COR-L47 (cell line): ENCODE data around the gene TES.
"Not testable (repeated sequence)": the region's sequence is repeated elsewhere in the genome, so short reads cannot be mapped to it uniquely, and the experiment has no call there.

Experiments used
- DNase-seq: peaks from one replicate; lab custom pipeline; 2025; lab: John Stamatoyannopoulos, UW

Gene TES

DNA sequence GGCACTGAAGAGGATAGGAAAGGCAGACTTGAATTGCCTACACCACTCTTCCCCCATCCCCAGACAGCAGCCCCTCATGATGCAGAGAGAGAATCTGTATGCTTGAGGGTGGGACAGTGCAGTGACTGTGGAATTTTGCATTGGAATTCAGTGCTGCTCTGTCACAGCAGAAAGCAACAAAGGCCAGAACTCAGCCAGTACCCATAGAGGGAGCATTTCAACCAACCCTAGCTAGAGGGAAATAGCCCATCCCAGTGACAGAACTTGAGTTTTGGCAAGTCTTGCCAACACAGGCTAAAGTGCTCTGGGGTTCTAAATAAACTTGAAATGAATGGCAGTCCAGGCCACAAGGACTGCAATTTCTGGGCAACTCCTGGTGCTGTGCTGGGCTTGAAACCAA is 80.4 kb downstream of the TES start:
- DNase-seq = no peak

DNA sequence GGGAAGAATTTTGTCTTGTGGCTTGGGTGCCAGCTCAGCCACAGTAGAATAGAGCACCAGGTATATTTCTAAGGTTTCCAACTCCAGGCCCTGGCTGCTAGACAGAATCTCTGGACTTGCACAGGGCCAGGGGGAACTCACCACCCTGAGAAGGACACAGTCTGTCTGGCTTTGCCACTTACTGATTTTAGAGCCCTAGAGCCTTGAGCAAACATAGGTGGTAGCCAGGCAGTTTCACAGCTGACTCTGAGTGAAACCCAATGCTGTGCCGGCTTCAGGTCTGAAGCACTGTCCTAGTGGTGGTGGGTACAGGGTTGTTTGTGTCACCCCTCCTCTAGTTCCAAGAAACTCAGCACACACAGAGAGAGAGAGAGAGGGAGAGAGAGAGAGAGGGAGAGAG is 81.6 kb downstream of the TES start:
- DNase-seq = no peak

DNA sequence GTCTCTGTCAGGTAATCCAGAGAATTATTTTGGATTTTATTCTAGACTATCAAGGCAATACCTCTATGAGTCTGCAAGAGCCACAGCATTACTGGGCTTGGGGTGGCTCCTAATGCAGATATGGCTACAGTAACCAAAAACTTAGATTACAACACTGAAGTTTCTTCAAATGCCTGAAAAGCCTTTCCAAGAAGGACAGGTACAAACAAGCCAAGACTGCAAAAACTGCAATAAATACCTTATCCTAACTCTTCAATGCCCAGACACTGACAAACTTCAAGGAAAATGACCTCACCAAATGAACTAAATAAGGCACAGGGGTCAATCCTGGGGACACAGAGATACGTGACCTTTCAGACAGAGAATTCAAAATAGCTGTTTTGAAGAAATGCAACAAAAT is 82.0 kb downstream of the TES start:
- no peak for DNase-seq

DNA sequence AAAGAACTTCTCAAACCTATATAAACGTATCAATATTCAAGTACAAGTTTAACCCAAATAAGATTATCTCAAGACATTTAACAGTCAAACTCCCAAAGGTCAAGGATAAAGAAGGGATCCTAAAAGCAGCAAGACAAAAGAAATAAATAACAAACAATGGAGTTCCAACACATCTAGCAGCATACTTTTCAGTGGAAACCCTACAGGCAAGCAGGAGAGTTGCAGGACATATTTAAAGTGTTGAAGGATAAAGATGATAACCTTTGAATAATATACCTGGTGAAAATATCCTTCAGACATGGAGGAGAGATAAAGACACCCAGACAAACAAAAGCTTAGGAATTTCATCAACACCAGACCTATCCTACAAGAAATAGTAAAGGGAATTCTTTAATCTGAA is 82.8 kb downstream of the TES start:
- DNase-seq = no peak

DNA sequence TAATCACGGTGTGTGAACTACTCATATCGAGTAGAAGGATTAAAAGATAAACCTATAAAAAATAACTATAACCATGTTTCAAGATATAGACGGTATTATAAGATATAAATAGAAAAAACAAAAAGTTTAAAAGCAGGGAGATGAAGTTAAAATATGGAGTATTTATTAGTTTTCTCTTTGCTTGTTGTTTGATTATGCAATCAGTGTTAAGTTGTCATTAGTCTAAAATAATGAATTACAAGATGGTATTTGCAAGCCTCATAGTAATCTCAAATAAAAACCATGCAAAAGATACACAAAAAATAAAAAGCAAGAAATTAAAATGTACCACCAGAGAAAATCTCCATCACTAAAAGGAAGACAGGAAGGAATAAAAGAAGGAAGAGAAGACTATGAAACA is 83.3 kb downstream of the TES start:
- no peak for DNase-seq

DNA sequence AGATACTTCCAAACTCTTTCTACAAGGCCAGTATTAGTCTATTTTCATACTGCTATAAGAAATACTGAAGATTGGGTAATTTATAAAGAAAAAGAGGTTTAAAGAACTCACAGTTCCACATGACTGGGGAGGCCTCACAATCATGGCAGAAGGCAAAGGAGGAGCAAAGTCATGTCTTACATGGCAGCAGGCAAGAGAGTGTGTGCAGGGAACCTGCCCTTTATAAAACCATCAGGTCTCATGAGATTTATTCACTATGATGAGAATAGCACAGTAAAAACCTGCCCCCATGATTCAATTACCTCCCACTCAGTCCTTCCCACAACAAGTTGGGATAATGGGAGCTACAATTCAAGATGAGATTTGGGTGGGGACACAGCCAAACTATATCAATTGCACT is 85.6 kb downstream of the TES start:
- not testable (repeated sequence) for DNase-seq

DNA sequence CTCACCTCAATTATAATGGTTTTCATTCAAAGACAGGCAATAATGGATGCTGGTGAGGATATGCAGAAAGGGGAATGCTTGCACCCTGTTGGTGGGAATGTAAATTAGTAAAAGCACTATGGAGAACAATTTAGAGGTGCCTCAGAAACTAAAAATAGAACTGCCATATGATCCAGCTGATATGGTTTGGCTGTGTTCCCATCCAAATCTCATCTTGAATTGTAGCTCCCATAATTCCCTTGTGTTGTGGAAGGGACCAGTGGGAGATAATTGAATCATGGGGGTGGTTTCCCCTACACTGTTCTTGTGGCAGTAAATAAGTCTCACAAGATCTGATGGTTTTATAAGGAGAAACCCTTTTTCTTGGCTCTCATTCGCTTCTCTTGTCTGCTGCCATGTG is 87.7 kb downstream of the TES start:
- DNase-seq = no peak

DNA sequence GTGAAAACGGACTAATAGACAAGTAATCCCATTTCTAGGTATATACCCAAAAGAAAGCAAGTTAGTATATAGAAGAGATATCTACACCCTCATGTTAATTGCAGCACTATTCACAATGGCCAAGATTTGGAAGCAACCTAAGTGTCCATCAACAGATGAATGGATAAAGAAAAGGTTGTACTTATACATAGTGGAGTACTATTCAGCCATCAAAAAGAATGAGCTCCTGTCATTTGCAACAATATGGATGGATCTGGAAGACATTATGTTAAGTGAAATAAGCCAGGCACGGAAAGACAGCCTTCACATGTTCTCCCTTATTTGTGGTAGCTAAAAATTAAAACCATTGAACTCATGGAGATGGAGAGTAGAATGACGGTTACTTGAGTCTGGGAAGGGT is 88.2 kb downstream of the TES start:
- no peak for DNase-seq

DNA sequence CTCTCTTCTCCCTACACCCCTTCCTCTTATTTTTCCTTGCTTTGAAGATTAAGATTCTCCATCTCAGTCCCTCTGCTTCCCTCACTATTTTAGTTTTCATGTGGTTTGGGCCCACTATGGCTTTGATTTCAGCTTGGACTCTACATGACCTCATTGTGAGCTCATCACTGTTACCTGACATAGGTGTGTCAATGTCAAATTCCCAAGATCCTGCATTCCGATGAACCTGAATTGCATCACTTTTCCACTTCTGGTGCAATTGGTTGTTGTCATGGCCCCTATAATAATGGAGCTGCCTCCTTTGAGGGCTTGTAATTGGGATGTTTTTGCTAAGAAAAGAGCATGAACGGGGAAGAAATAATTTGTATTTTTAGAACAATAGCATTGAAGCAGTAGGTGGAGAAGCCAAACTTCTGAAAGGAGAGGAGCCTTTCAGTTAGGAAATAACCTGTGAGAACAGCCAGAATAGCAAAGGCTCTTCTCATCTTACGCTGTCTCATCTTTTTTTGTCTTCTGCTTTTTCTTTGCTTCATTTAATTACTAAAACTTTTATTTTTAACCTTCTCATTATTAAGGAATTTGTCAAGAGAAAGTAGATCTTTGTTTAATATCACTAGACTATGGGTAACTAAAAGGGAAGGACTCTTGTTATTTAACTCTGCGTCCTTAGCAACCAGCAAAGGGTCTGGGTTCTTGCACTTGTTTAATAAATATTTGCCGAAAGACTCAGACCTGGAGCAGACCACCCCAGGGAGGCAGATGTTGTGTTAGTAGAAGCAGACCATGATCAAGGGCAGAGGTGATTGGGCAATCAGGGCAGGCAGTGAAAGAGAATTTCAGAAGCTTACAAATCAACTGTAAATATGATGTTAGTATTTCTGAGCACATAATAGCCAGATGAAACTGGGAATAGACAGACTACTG is 95.4 kb downstream of the TES start:
- no peak for DNase-seq

DNA sequence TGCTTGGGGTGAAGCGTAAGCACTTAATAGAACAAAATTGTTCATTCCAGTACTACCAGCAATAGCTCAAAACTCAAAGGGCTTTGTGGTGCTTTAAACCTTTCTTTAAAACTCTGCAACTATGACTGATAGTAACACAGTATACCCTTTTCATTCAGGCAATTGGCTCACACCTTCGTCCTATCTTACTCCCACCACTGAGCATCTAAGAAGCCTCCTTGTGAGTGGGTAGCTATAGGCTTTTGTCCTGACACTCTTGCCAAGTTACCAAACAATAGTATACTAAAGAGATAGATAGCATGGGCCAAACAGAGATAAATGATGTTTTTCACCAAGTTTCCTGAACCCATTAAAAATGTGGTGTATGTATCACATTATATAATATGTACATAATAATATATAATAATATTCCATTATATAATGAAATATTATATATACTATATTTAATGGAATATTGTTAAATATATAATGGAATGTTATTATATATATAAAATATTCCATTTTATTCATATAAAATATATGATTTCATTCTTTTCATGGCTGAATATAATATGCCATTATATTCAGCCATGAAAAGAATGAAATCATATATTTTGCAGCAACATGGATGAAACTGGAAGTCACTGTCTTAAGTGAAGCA is 96.2 kb downstream of the TES start:
- no peak for DNase-seq

DNA sequence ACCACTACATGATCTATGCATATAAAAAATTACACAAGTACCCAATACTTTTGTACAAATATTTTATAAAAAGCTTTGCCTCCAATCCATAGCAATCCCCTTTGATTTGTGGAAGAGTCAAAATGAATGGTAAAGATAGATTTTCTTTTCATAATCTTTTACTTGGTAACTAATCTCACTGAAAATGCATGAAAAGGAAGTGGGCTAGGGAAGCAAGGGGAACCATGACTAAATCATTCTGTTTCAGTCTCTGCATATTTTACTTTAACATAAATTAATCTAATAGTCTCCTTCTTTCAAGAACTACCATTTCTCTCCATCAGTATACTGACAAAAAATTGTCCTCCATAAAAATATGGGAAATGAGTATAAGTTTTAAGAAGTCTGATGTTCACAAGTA is 96.9 kb downstream of the TES start:
- DNase-seq = no peak
